Liver (tissue), 9 donors: Measurements from ENCODE around the gene ZFYVE28. TPM values are rescaled to one million over a fixed set of nuclear protein-coding genes. Genes with fewer than 3 reads are reported as not detected.

Experiments used
- DNase-seq: peaks from one replicate; pipeline ENCODE4 v3.0.0-alpha.2; 2017; ENCODE audit warnings: low spot score
- H3K27ac ChIP-seq, 2 donors: one replicate each; pipeline ENCODE4 v1.7.0; 2013; ENCODE audit warnings: inconsistent platforms in 2 of 2, low read length in 2 of 2, control low read depth in 1 of 2, low read depth in 1 of 2, mild to moderate bottlenecking in 1 of 2
- H3K27me3 ChIP-seq, 4 donors: one replicate each; pipeline versions ENCODE4 v1.6.1 to v1.7.0; 2013; ENCODE audit warnings: low read length in 3 of 4, inconsistent platforms in 1 of 4, mild to moderate bottlenecking in 1 of 4, moderate library complexity in 1 of 4; ENCODE audit not compliant: control insufficient read depth in 4 of 4, insufficient read depth in 4 of 4
- H3K36me3 ChIP-seq, 4 donors: one replicate each; pipeline versions ENCODE4 v1.6.1 to v1.7.0; 2013; ENCODE audit warnings: low read length in 3 of 4, mild to moderate bottlenecking in 3 of 4, low read depth in 1 of 4, moderate library complexity in 1 of 4; ENCODE audit not compliant: control insufficient read depth in 4 of 4, insufficient read depth in 3 of 4
- H3K4me1 ChIP-seq, 4 donors: one replicate each; pipeline versions ENCODE4 v1.6.1 to v1.7.0; 2013; ENCODE audit warnings: low read length in 3 of 4, mild to moderate bottlenecking in 3 of 4, moderate library complexity in 1 of 4; ENCODE audit not compliant: control insufficient read depth in 4 of 4, insufficient read depth in 4 of 4
- H3K4me3 ChIP-seq, 3 donors: one replicate each; pipeline versions ENCODE4 v1.6.1 to v1.7.0; 2013; ENCODE audit warnings: low read length in 3 of 3, control low read depth in 1 of 3, low read depth in 1 of 3, mild to moderate bottlenecking in 1 of 3
- H3K9ac ChIP-seq, 2 donors: one replicate each; pipeline ENCODE4 v1.7.0; 2013; ENCODE audit warnings: low read length in 2 of 2, mild to moderate bottlenecking in 2 of 2, moderate library complexity in 2 of 2, control low read depth in 1 of 2, low read depth in 1 of 2
- H3K9me3 ChIP-seq, 4 donors: one replicate each; pipeline versions ENCODE4 v1.6.1 to v1.7.0; 2013; ENCODE audit warnings: low read length in 3 of 4; ENCODE audit not compliant: control insufficient read depth in 4 of 4
- EGR1 ChIP-seq, 2 donors: IDR thresholded peaks; 2 replicates each; pipeline ENCODE4 v1.6.1; 2016 to 2018; ENCODE audit warnings: antibody characterized with exemption in 2 of 2, low read depth in 2 of 2
- FOXA1 ChIP-seq: IDR thresholded peaks from 2 replicates; pipeline ENCODE4 v1.6.1; 2016; ENCODE audit warnings: antibody characterized with exemption
- FOXA2 ChIP-seq: IDR thresholded peaks from 2 replicates; pipeline ENCODE4 v1.6.1; 2016; ENCODE audit warnings: antibody characterized with exemption
- GABPA ChIP-seq, 2 donors: IDR thresholded peaks in 1 of 2; conservative IDR thresholded peaks in 1 of 2; 2 replicates each; pipeline ENCODE4 v1.6.1; 2016; ENCODE audit warnings: antibody characterized with exemption in 2 of 2, mild to moderate bottlenecking in 1 of 2, moderate library complexity in 1 of 2
- HNF4A ChIP-seq, 2 donors: conservative IDR thresholded peaks; 2 replicates each; pipeline ENCODE4 v1.6.1; 2016; ENCODE audit warnings: antibody characterized with exemption in 2 of 2, mild to moderate bottlenecking in 2 of 2
- HNF4G ChIP-seq: IDR thresholded peaks from 2 replicates; pipeline ENCODE4 v1.6.1; 2016; ENCODE audit warnings: antibody characterized with exemption
- JUND ChIP-seq, 2 donors: IDR thresholded peaks; 2 replicates each; pipeline ENCODE4 v1.6.1; 2016; ENCODE audit warnings: antibody characterized with exemption in 2 of 2
- MAX ChIP-seq: IDR thresholded peaks from 2 replicates; pipeline ENCODE4 v1.6.1; 2016; ENCODE audit warnings: antibody characterized with exemption
- NR2F2 ChIP-seq: IDR thresholded peaks from 2 replicates; pipeline ENCODE4 v1.6.1; 2016; ENCODE audit warnings: antibody characterized with exemption
- RAD21 ChIP-seq, 2 donors: IDR thresholded peaks; 2 replicates each; pipeline ENCODE4 v1.6.1; 2016; ENCODE audit warnings: antibody characterized with exemption in 2 of 2, mild to moderate bottlenecking in 2 of 2
- RXRA ChIP-seq, 2 donors: IDR thresholded peaks; 2 replicates each; pipeline ENCODE4 v1.6.1; 2017 to 2018; ENCODE audit warnings: antibody characterized with exemption in 2 of 2, mild to moderate bottlenecking in 1 of 2
- SP1 ChIP-seq: IDR thresholded peaks from 2 replicates; pipeline ENCODE4 v1.6.1; 2018; ENCODE audit warnings: antibody characterized with exemption, mild to moderate bottlenecking
- TAF1 ChIP-seq: conservative IDR thresholded peaks from 2 replicates; pipeline ENCODE4 v1.6.1; 2016; ENCODE audit warnings: antibody characterized with exemption, mild to moderate bottlenecking
- YY1 ChIP-seq: IDR thresholded peaks from 2 replicates; pipeline ENCODE4 v1.6.1; 2016; ENCODE audit warnings: antibody characterized with exemption, mild to moderate bottlenecking
- ZBTB33 ChIP-seq: IDR thresholded peaks from 2 replicates; pipeline ENCODE4 v1.6.1; 2016; ENCODE audit warnings: antibody characterized with exemption
- WGBS: extraction: QIAGEN DNeasy Blood & Tissue Kit; methylation state at CpG from one replicate; pipeline ENCODE4 v1.1.7; 2013; 5-methylcytosine and 5-hydroxymethylcytosine counted together
- polyA plus RNA-seq, 2 donors: library from polyadenylated mRNA; stranded (reverse) in 1 of 2; unstranded in 1 of 2; fragments of 200-250 nt in 1 of 2; fragments of >200 nt in 1 of 2; fragmentation: Nextera tagmentation in 1 of 2; extraction: Ambion mirVana in 1 of 2; gene quantifications; one replicate each; pipeline versions ENCODE4 v1.2.1 to v1.2.3, GENCODE V29; 2013 to 2015
- total RNA-seq, 2 donors: library from RNA; depleted of rRNA; stranded (reverse); fragments of >200 nt; gene quantifications; one replicate each; pipeline ENCODE4 v1.2.3, GENCODE V29; 2014
- TF ChIP-seq, protein P1 (sequence below): fragments of 150-350 bp; IDR thresholded peaks from 2 replicates; pipeline ENCODE4 v1.5.1; 2017; ENCODE audit warnings: improper control_type of control experiment, low read depth, low read length; ENCODE audit not compliant: missing input control
- TF ChIP-seq, protein P2 (sequence below): IDR thresholded peaks from 2 replicates; pipeline ENCODE4 v1.6.1; 2016; ENCODE audit warnings: antibody characterized with exemption, mild to moderate bottlenecking
- TF ChIP-seq, protein P3 (sequence below): IDR thresholded peaks from 2 replicates; pipeline ENCODE4 v1.6.1; 2016; ENCODE audit warnings: antibody characterized with exemption
- donor health status: healthy.
- donor health status: healthy.
- donor health status: healthy.
- donor health status: healthy.
- donor health status: healthy.

Gene ZFYVE28
- total and polyA plus RNA-seq, 4 donors, result 2.0 to 6.1 (median 2.7) TPM

DNA sequence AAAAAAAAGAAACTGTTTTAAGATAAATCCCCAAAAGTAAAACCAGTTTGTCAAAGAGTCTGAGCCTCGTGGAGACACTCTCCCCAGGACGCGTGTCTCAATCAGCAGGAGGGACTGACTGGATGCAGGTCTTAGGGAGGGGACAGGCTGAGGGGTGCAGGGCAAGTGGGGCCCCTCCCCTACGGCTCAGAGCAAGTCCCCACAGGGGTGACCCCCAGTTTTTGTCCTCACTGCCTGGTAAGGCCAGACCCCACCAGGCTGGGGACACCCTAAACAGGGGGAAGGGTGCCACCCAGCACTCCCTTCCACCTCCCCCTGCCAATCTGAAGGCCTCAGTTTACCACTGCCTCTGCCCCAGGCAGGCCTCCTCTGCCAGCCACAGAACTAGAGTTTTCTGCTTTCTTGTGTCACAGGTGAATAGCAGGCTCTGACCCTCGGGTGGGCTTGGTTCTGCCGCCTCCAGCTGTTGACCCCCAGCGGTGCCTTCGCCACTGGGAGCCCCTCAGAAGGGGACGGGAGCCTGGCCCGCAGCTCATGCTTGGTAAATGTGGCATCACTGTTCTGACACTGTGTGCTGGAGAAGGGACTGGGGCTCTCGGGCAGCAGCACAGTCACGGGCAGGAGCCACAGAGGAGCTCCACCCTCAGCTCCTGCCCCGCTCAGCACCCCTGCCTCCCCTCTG is 86.8 kb downstream of the ZFYVE28 start (continued):
- TF ChIP-seq ZBTB33 (no peak), YY1 (no peak), NR2F2 (no peak), FOXA1 (no peak), FOXA2 (no peak), HNF4G (no peak), RXRA (IDR thresholded peaks at IDR 0.05) (no peak), EGR1 (IDR thresholded peaks at IDR 0.05; ENCODE audit: low read depth in 2 of 2) (no peak), TAF1 (no peak)
- TF ChIP-seq, protein P1, sequence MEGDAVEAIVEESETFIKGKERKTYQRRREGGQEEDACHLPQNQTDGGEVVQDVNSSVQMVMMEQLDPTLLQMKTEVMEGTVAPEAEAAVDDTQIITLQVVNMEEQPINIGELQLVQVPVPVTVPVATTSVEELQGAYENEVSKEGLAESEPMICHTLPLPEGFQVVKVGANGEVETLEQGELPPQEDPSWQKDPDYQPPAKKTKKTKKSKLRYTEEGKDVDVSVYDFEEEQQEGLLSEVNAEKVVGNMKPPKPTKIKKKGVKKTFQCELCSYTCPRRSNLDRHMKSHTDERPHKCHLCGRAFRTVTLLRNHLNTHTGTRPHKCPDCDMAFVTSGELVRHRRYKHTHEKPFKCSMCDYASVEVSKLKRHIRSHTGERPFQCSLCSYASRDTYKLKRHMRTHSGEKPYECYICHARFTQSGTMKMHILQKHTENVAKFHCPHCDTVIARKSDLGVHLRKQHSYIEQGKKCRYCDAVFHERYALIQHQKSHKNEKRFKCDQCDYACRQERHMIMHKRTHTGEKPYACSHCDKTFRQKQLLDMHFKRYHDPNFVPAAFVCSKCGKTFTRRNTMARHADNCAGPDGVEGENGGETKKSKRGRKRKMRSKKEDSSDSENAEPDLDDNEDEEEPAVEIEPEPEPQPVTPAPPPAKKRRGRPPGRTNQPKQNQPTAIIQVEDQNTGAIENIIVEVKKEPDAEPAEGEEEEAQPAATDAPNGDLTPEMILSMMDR, result no peak

- H3K9me3 ChIP-seq, result peaks cover 0 to 6% (median 0%) of the 10 kb centered on the region in 4 donors
- H3K4me1 ChIP-seq, result peaks cover 0 to 9% (median 5%) of the 10 kb centered on the region in 4 donors
- no peak overlapping the region for H3K27ac ChIP-seq
- TF ChIP-seq ZBTB33, result no peak
- TF ChIP-seq, protein P2, sequence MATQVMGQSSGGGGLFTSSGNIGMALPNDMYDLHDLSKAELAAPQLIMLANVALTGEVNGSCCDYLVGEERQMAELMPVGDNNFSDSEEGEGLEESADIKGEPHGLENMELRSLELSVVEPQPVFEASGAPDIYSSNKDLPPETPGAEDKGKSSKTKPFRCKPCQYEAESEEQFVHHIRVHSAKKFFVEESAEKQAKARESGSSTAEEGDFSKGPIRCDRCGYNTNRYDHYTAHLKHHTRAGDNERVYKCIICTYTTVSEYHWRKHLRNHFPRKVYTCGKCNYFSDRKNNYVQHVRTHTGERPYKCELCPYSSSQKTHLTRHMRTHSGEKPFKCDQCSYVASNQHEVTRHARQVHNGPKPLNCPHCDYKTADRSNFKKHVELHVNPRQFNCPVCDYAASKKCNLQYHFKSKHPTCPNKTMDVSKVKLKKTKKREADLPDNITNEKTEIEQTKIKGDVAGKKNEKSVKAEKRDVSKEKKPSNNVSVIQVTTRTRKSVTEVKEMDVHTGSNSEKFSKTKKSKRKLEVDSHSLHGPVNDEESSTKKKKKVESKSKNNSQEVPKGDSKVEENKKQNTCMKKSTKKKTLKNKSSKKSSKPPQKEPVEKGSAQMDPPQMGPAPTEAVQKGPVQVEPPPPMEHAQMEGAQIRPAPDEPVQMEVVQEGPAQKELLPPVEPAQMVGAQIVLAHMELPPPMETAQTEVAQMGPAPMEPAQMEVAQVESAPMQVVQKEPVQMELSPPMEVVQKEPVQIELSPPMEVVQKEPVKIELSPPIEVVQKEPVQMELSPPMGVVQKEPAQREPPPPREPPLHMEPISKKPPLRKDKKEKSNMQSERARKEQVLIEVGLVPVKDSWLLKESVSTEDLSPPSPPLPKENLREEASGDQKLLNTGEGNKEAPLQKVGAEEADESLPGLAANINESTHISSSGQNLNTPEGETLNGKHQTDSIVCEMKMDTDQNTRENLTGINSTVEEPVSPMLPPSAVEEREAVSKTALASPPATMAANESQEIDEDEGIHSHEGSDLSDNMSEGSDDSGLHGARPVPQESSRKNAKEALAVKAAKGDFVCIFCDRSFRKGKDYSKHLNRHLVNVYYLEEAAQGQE, result no peak
- no peak for TF ChIP-seq HNF4A (conservative IDR thresholded peaks at IDR 0.05)
- no peak for TF ChIP-seq NR2F2
- TF ChIP-seq SP1, result no peak
- TF ChIP-seq, protein P3, sequence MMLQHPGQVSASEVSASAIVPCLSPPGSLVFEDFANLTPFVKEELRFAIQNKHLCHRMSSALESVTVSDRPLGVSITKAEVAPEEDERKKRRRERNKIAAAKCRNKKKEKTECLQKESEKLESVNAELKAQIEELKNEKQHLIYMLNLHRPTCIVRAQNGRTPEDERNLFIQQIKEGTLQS, result no peak
- no peak for TF ChIP-seq EGR1 (IDR thresholded peaks at IDR 0.05; ENCODE audit: low read depth in 2 of 2)
- no peak for TF ChIP-seq MAX
- no peak for TF ChIP-seq YY1
- TF ChIP-seq HNF4G, result no peak
- no peak for TF ChIP-seq RAD21 (IDR thresholded peaks at IDR 0.05)
- TF ChIP-seq FOXA1, result no peak
- TF ChIP-seq TAF1, result no peak
- no peak for TF ChIP-seq GABPA (IDR thresholded peaks at IDR 0.05 in 1 of 2, conservative IDR thresholded peaks at IDR 0.05 in 1 of 2)
- TF ChIP-seq JUND (IDR thresholded peaks at IDR 0.05), result no peak
- TF ChIP-seq, protein P1, result no peak
- TF ChIP-seq FOXA2, result no peak
- H3K36me3 ChIP-seq, result peaks cover 0 to 8% (median 0%) of the 10 kb centered on the region in 4 donors
- H3K27me3 ChIP-seq, result no peaks in the 10 kb centered on the region
- no peak overlapping the region for H3K9ac ChIP-seq
- WGBS, result 95% methylated on average over 11 of the region's 11 CpGs
- DNase-seq, result no peak
- no peak overlapping the region for H3K4me3 ChIP-seq
These were observed 87.4 kb downstream of the ZFYVE28 start for GRCh38 chr4:2331043-2331420.
